ENCODE data around the gene RCAN2.

RCAN2 gene

DNA sequence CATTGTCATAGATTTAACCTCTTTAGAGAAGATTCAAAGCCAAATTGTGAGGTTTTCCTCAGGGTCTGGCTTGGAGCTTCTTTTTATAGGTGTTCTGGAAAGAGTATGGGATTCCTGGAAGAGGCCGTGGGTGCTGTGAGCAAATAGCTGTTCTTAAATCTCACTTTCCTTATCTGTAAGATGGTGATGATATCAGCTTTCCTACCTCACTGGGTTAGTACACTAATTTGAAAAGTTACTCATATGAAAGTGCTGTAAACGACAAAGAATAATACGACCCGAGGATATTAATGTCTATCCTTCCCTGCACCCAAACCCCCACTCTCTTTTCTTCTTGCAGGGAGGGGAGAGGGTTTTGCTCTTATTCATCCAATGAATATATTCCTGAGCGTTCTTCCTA, 203.6 kb downstream of the RCAN2 start:
- in situ Hi-C loops (cut with HindIII; ENCODE audit: low pct_ligation_motif_present, low pct_unique_long_range_greater_than_20kb, low sequenced_read_pairs) = no loop called here
- DNase-seq = no peak

DNA sequence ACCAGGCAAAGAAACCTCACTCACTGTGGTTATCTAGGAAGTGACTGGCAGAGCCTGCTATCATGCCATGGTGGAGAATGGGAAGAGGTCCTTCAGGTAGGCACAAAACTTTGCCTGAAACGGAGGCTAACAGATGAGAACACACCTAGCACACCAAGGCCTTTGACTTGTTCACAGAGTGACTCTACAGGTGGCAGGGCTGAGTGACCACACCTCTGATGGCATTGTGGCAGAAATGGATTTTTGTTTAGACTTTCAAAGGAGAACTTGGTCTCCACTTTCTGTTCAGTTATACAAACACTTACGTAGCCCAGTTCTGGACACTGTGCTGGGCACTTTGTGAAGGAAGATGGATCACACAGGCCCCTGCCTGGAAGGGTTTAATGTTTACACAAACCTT, 204.2 kb downstream of the RCAN2 start:
- in situ Hi-C loops (cut with HindIII; ENCODE audit: low pct_ligation_motif_present, low pct_unique_long_range_greater_than_20kb, low sequenced_read_pairs) = no loop called here
- no peak for DNase-seq

DNA sequence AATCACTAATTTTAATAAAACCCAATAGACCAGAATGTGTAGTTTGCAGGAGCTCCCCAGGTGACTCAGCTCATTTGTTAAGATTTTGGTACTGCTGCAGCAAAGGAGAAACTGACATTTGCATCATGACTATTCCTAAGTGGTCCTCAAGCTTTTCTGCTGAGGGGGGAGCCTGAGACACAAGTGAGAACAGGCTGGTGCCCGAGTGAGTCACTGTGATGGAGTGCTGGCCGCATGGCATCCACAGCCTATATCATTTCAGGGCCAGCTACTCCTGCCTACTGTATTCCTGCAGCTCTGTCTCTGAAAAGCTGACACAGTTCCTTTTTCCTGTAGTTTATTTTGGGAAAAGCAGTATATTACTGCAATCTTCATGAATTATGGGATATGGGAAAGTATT, 206.8 kb downstream of the RCAN2 start:
- in situ Hi-C loops (cut with HindIII; ENCODE audit: low pct_ligation_motif_present, low pct_unique_long_range_greater_than_20kb, low sequenced_read_pairs) = no loop called here
- no peak for DNase-seq

DNA sequence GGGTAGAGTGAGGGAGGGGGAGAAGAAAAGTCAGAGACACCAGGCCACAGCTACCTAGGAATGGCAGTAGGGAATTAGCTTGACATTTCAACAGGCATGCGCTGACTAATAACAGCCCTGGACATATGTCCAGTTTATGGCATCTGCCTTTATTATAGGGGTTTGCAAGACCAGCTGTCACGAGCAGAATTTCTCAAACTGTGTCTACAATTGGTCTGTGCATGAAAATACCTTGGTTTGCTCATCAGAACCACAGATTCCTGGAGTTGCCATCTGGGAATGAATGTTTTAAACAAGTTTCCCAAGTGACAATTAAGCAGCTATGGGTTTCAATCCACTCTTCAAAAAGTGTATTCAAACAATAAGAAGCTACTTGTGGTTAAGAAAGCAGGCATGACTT, 210.1 kb downstream of the RCAN2 start:
- in situ Hi-C loops (cut with HindIII; ENCODE audit: low pct_ligation_motif_present, low pct_unique_long_range_greater_than_20kb, low sequenced_read_pairs) = no loop called here
- no peak for DNase-seq

DNA sequence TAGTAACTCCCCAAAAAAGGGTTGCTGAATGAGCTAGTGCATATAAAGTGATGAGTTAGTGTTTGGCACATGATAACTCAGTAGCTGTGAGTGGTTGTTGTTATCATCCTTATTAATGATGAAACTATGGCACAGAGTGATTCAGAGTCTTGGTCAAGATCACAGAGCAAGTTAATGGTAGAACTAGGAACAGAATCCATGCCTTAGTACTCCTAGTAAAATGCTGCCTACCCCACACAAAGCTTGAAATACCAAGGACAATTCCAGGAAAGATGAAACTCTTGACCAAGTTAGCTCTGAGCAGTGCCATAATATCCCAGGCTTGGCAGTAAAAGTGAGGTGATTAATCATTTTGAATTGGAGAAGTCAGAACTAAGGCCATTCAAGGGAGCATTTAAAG, 211.4 kb downstream of the RCAN2 start:
- DNase-seq = no peak
- in situ Hi-C loops (cut with HindIII; ENCODE audit: low pct_ligation_motif_present, low pct_unique_long_range_greater_than_20kb, low sequenced_read_pairs) = no loop called here

DNA sequence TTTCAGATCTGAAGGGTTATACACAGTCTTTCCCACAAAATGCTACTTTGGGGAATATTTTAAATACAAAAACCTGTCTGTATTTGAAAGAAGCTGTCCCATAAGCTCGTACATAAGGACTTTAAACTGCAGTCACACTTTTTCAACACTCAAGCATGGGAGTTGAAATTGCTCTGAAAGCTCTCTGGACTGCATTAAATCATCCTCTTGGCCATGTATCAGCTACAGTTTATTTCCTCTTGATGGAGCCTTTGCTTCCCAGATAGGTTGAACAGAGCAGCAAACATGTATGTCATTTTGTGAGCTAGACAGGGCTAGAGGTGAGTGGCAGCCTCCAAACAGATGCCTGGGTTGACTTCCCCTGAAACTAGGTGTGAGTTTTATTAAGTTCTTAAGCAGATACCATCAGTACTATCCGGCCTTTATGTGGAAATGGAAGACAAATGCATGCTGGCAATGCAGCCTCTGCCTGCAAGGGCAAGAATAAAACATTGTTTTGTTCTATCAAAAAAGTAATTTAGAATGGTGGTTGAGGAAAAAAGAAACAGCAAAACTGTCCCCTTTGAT, 214.6 kb downstream of the RCAN2 start:
- in situ Hi-C loops (cut with HindIII; ENCODE audit: low pct_ligation_motif_present, low pct_unique_long_range_greater_than_20kb, low sequenced_read_pairs) = no loop called here
- DNase-seq = no peak

DNA sequence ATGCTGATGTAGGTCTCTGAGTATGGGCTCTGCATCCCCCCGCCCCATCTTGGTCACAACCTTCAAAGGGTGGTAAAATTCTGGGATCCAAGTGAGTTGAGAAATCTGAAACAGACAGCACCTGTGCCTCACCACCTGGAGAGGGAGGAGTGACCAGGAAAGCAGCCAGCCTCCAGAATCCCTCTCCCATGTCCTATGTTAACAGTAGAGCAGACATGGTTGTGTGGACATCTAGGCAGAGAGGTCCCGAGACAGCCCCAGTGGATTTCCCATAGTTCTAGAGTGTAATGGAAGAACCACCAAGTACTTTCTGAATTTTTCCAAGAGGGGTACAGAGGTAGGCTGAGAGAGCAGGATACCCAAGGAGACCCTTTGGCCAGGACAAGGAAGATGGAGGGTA, 216.7 kb downstream of the RCAN2 start:
- no peak for DNase-seq
- in situ Hi-C loops (cut with HindIII; ENCODE audit: low pct_ligation_motif_present, low pct_unique_long_range_greater_than_20kb, low sequenced_read_pairs) = no loop called here

DNA sequence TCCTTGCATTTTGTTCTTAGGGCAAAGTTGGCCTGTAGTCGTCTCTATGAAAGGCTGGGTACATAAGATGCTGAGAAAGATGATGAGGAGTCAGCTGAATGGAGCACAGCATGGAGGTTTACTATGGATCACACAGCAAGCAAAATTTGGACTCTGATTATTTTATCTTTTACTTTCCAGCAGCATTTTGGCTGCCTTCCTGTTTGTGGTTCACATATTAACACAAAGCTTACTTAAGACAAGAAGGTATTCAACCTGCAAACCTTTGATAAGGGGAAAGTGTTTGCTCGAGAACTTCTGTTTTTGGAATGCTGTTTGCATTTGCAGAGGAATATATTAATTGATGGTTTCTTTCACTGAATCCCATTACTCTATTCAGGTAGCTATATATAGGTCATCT, 217.3 kb downstream of the RCAN2 start:
- in situ Hi-C loops (cut with HindIII; ENCODE audit: low pct_ligation_motif_present, low pct_unique_long_range_greater_than_20kb, low sequenced_read_pairs) = no loop called here
- DNase-seq = no peak

DNA sequence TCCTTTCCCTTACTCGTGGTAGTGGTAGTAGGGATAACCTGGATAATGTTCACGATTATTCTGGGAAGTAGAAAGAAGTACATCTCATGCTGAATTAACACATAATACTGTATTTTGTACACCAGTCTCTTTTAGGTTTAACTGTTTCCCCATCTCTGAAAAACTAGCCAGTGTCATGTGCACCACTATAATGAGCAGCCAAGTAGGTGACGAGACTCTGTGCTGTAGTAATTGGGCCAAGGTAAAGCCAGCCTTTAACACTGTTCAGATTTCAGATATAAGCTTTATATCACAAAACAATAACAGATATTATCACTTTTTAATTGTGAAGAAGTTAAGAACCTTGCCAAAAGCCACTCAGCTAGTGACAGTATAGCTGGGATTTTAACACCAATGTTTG, 219.5 kb downstream of the RCAN2 start:
- DNase-seq = no peak
- in situ Hi-C loops (cut with HindIII; ENCODE audit: low pct_ligation_motif_present, low pct_unique_long_range_greater_than_20kb, low sequenced_read_pairs) = no loop called here

DNA sequence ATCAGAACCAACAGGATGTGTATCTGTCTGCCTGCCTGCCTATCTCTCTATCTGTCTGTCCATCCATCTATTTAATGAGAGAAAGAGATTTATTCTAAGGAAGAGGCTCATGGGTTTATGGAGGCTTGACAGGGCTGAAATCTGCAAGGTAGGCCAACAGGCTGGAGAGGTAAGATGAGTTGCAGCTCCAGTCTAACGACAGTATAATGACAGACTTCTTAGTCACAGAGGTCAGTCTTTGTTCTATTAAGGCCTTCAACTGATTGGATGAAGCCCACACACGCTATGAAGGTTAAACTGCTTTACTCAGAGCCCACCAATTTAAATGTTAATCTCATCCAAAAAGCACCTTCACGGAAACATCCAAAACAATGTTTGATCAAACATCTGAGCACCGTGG, 220.1 kb downstream of the RCAN2 start:
- no peak for DNase-seq
- in situ Hi-C loops (cut with HindIII; ENCODE audit: low pct_ligation_motif_present, low pct_unique_long_range_greater_than_20kb, low sequenced_read_pairs) = no loop called here

DNA sequence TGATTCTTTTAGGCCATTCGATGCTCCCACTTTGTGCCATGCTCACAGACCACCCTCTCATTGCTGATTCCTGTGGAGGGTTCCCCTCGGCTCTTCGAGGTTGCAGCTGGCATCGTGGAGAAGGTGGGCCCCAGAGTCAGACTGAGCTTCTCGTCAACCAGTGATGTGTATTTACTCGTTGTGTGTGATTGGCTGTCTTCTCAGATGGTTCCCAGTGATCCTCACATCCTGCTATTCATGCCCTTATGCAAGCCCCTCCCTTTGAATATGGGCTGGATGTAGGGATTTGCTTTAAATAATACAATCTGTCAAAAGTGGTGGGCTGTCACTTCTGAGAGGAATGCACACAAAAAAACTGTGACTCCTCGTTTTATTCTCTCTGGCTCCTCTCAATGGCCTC, 220.9 kb downstream of the RCAN2 start:
- in situ Hi-C loops (cut with HindIII; ENCODE audit: low pct_ligation_motif_present, low pct_unique_long_range_greater_than_20kb, low sequenced_read_pairs) = no loop called here
- no peak for DNase-seq

DNA sequence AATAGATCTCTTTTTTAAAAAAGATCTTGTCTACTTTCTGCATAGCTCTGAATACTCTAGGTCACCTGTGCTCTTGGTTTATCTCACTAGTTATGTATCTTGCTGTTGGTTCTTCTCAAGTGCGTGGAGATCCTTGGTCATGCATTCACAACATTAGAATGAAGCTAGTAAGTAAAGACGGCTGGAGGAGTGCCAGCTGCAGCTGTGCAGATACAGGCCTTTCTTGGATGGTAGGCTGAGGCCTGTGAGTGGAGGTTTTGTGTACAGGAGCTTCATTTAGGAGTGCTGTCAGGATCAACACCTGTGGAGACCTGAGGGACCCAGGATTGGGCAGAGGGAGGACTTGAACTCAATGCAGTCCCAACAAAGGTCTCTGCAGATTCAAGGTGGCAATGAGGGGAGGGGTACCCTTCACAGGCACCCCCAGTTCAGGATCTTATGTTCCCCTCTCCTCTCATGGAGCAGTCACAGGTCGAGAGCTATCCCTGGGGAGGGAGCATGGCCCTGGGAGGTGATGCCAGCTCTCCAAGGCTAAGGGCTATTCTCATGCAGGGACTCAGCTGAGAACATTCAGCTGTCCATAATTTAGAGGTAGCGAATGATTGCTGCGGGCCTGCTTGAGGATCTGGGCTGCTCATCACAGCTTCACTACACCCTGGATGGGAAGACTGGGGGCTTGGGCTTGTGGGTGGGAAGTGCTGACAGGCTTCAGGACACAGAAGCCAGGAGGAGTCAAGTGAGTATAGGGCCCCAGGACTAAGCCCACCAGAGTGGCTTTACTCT, 221.6 kb downstream of the RCAN2 start:
- DNase-seq = no peak
- in situ Hi-C loops (cut with HindIII; ENCODE audit: low pct_ligation_motif_present, low pct_unique_long_range_greater_than_20kb, low sequenced_read_pairs) = no loop called here

DNA sequence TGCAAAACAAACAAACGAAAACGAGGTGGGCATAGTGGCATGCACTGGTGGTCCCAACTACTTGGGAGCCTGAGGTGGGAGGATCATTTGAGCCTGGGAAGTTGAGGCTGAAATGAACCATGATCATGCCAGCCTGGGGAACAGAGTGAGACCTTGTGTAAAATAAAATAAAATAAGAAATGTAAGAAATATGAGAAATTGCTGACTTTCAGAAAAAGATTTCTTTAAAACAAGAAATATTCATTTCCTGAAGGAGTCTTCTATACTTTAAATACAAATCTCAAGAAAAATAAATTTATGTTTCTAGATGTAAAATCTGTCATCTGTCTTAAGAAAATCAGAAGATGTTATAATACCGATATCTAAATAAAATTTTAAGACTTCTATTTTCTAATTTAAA, 223.7 kb downstream of the RCAN2 start:
- DNase-seq = no peak

DNA sequence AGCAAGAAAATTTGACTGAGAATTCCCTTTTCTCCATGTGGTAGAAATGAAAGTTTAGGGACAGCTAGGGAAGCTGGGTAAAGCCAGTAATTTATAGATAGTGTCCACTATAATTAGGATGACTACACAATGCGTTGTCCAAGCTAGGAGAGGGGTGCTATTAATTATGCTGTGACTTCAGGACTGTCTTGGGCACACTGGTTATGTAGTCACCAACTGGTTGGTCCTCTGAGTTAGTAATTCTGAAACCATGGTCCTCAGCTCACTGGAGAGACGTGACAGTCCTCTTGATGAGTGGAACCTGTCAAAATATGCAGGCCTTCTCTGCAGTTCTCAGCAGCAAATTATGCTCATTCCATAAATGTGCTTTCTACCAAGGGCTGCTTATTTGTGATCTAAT, 225.9 kb downstream of the RCAN2 start:
- in situ Hi-C loops (cut with HindIII; ENCODE audit: low pct_ligation_motif_present, low pct_unique_long_range_greater_than_20kb, low sequenced_read_pairs) = no loop called here
- DNase-seq = no peak

More for the DNA sequence above, 223.7 kb downstream of the RCAN2 start:
- in situ Hi-C loops (cut with HindIII; ENCODE audit: low pct_ligation_motif_present, low pct_unique_long_range_greater_than_20kb, low sequenced_read_pairs) = no loop called here

DNA sequence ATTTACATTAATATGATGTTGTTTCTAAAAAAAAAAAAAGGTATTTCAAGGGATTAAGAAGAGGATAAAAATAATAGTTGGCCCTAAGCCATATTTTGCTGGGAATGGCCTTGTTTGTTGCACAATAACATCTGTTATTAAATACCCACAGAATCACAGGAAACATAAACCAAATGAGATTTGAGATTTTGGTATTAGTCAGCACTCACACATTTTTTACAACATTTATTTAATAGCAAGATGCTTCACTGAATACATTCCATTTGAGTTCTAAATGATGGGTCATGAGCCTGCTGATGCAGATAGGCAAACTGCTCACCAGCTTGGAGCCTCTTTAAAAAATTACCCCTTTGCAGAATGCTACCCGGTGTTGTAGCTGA, 227.6 kb downstream of the RCAN2 start:
- DNase-seq = no peak
- in situ Hi-C loops (cut with HindIII; ENCODE audit: low pct_ligation_motif_present, low pct_unique_long_range_greater_than_20kb, low sequenced_read_pairs) = no loop called here

DNA sequence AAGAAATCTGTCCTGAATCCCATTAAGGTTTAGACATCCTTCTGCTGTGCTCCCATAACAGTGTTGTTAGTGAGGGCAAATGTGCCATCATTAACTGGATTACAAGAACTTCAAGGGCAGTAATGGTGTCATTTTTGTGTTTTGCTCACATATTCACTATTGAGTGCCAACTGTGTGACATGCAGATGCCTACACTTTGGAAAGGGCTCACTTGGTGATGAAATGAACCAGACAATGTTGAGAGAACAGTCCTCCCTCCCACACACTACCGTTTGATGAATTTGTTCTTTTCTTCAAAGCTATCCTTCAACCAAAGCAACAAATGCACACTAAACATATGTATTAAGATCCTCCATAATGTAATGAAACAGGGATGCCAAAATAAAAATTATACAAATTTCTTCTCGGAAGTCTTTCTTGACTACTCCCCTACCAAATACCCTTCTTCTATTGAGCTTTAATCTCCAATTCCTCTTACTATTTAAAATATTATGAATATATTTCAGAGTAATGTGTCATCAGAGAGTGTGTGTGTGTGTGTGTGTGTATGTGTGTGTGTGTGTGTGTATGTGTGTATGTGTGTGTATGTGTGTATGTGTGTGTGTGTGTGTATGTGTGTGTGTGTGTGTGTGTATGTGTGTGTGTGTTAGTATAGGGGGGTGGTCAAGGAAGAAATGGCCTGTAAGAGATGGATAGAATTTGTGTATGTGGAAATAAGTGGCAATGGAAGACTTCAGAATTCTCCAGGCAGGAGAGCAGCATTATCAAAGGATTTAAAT, 228.1 kb downstream of the RCAN2 start:
- no peak for DNase-seq
- in situ Hi-C loops (cut with HindIII; ENCODE audit: low pct_ligation_motif_present, low pct_unique_long_range_greater_than_20kb, low sequenced_read_pairs) = no loop called here

DNA sequence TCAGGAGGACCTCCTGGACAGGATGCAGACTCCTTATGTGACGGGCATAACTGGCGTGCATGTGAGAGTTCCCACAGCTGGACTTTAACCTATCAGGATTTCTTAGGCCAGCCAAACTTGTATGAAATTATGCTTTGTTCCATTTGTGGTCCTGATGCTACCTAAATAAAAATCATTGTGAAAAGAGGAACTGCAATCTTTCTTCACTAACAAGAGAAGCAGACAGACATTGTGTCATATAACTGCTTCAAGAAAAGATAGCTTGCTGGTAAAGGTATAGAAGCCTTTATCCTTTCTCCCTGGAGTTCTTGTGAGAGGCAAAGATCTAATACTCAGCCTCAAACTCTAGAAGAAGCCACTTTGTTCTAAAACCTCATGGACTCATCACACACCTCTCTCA, 233.0 kb downstream of the RCAN2 start:
- in situ Hi-C loops (cut with HindIII; ENCODE audit: low pct_ligation_motif_present, low pct_unique_long_range_greater_than_20kb, low sequenced_read_pairs) = no loop called here
- DNase-seq = no peak

DNA sequence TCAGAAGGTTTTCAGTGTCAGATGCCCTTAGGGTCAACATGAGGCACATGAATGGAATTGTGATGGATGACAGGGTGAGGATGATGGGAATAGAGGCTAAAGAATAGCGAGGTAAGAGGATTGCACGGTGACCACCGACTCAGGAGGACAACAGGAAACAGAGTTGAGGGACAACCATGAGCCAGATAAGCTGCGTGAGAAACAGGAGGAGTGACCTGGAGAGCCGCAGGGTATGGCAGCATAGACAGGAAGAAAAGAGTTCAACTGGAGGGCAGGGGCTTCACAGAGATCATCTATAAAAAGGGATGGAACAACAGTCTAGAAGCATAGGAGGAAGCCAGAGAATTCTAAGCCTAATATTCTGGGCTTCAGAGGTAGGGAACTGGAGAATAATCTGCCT, 235.7 kb downstream of the RCAN2 start:
- DNase-seq = no peak
- in situ Hi-C loops (cut with HindIII; ENCODE audit: low pct_ligation_motif_present, low pct_unique_long_range_greater_than_20kb, low sequenced_read_pairs) = no loop called here

DNA sequence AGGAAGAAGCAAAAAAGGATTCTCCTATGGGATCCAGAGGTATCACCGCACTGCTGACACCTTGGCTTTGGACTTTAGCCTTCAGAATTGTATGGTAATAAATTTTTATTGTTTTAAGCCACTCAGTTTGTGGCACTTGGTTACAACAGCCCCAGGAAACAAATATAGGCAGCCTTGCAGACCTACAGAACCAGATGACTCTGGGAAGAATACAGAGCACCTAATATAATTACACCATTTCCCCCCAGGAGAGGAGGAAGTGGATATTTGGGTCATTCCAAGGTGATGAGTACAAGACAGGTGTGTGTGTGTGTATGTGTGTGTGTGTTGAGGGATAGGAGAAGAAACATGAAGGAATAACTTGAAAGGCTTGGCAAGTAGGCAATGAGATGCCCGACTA, 236.3 kb downstream of the RCAN2 start:
- in situ Hi-C loops (cut with HindIII; ENCODE audit: low pct_ligation_motif_present, low pct_unique_long_range_greater_than_20kb, low sequenced_read_pairs) = no loop called here
- no peak for DNase-seq

DNA sequence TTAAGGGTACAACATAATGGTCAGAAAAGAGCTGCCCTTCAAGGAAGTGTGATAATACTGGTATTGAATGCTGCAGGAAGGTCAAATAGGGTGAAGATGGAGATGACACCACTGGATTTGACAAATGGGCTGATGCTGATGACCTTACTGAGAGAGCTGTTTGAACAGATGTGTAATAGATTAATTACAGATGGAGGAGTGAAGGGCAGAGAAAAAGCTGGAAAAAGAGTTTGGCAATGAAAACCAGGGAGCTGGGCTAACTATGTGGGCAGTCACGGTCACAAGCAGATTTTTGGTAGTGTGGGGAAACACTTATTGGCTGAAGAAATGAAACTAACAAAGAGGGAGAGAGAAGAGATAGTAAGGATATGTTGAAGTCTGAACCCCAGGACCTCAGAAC, 236.9 kb downstream of the RCAN2 start:
- in situ Hi-C loops (cut with HindIII; ENCODE audit: low pct_ligation_motif_present, low pct_unique_long_range_greater_than_20kb, low sequenced_read_pairs) = no loop called here
- DNase-seq = no peak
